ENCODE results near the gene CAMKK1. TPM values are rescaled to one million over a fixed set of nuclear protein-coding genes. Genes with fewer than 3 reads are reported as not detected.

Gene CAMKK1
- total and polyA plus RNA-seq, 2 donors from 2014 or later = 2.6 to 6.0 TPM

DNA sequence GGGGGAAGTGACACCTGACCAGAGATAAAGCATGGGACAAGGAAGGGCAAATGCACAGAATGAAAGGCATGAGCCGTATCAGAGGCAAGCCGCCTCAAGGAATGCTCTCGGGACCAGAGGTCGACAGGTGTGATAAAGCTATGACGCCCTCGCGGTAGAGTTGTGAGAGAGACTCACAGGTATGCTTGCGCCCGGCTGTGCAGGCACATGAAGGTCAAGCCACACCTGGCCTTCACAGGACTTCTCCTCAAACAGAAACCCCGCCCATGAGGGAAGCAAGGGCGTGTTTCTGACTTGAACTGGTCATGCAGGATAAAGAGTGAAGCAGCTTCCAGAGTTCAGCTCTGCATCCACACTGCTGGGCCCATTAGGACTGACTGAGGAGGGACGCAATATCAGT lies 54.6 kb downstream of the CAMKK1 start:
- Histone ChIP-seq H3K4me1 (ENCODE audit: control insufficient read depth in 2 of 3, insufficient read depth in 2 of 3, low read depth in 1 of 3, low read length in 3 of 3) (peaks cover 0 to 5% (median 0%) of the 10 kb centered on the region in 3 donors), H3K9ac (ENCODE audit: low read length in 3 of 3) (no peak overlapping the region), H3K36me3 (ENCODE audit: control insufficient read depth in 2 of 3, insufficient read depth in 3 of 3, low read length in 3 of 3) (peaks cover 6 to 37% (median 11%) of the 10 kb centered on the region in 3 donors), H3K27me3 (ENCODE audit: control insufficient read depth, insufficient read depth, low read length) (no peaks in the 10 kb centered on the region), H3K27ac (ENCODE audit: low read depth in 2 of 2, low read length in 2 of 2) (no peak overlapping the region), H3K9me3 (ENCODE audit: control insufficient read depth in 2 of 3, insufficient read depth in 1 of 3, low read length in 3 of 3) (no peaks in the 10 kb centered on the region), H3K4me3 (ENCODE audit: low read length in 3 of 3) (no peak overlapping the region)
- FAIRE-seq (no peak), DNase-seq (no peak)
- intact Hi-C loops (cut with DNase I) = no loop called here
- TF ChIP-seq, protein P1, sequence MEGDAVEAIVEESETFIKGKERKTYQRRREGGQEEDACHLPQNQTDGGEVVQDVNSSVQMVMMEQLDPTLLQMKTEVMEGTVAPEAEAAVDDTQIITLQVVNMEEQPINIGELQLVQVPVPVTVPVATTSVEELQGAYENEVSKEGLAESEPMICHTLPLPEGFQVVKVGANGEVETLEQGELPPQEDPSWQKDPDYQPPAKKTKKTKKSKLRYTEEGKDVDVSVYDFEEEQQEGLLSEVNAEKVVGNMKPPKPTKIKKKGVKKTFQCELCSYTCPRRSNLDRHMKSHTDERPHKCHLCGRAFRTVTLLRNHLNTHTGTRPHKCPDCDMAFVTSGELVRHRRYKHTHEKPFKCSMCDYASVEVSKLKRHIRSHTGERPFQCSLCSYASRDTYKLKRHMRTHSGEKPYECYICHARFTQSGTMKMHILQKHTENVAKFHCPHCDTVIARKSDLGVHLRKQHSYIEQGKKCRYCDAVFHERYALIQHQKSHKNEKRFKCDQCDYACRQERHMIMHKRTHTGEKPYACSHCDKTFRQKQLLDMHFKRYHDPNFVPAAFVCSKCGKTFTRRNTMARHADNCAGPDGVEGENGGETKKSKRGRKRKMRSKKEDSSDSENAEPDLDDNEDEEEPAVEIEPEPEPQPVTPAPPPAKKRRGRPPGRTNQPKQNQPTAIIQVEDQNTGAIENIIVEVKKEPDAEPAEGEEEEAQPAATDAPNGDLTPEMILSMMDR (IDR thresholded peaks at IDR 0.05; ENCODE audit: borderline replicate concordance, extremely low read depth, insufficient read depth) = no peak

DNA sequence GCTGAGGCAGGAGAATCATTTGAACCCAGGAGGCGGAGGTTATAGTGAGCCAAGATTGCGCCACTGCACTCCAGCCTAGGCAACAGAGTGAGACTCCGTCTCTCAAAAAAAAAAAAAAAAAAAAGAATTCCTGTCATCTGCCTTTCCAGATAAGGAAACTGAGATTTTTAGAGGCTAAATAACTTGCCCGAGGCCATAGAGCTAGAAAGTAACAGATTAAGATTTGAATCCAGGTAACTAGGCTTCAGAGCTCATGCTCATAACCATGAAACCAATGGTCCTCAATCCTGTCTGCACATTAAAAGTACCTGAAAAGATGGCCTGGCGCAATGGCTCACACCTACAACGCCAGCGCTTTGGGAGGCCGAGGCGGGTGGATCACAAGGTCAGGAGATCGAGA lies 56.3 kb downstream of the CAMKK1 start:
- TF ChIP-seq, protein P1 (IDR thresholded peaks at IDR 0.05; ENCODE audit: borderline replicate concordance, extremely low read depth, insufficient read depth) = no peak
- Histone ChIP-seq H3K36me3 (ENCODE audit: control insufficient read depth in 2 of 3, insufficient read depth in 3 of 3, low read length in 3 of 3) (peaks cover 4 to 32% (median 11%) of the 10 kb centered on the region in 3 donors), H3K4me3 (ENCODE audit: low read length in 3 of 3) (no peak overlapping the region), H3K9me3 (ENCODE audit: control insufficient read depth in 2 of 3, insufficient read depth in 1 of 3, low read length in 3 of 3) (no peaks in the 10 kb centered on the region), H3K27me3 (ENCODE audit: control insufficient read depth, insufficient read depth, low read length) (no peaks in the 10 kb centered on the region), H3K27ac (ENCODE audit: low read depth in 2 of 2, low read length in 2 of 2) (no peak overlapping the region), H3K9ac (ENCODE audit: low read length in 3 of 3) (no peak overlapping the region), H3K4me1 (ENCODE audit: control insufficient read depth in 2 of 3, insufficient read depth in 2 of 3, low read depth in 1 of 3, low read length in 3 of 3) (peaks cover 0 to 5% (median 0%) of the 10 kb centered on the region in 3 donors)
- intact Hi-C loops (cut with DNase I) = no loop called here
- no peak for DNase-seq
- no peak for FAIRE-seq

DNA sequence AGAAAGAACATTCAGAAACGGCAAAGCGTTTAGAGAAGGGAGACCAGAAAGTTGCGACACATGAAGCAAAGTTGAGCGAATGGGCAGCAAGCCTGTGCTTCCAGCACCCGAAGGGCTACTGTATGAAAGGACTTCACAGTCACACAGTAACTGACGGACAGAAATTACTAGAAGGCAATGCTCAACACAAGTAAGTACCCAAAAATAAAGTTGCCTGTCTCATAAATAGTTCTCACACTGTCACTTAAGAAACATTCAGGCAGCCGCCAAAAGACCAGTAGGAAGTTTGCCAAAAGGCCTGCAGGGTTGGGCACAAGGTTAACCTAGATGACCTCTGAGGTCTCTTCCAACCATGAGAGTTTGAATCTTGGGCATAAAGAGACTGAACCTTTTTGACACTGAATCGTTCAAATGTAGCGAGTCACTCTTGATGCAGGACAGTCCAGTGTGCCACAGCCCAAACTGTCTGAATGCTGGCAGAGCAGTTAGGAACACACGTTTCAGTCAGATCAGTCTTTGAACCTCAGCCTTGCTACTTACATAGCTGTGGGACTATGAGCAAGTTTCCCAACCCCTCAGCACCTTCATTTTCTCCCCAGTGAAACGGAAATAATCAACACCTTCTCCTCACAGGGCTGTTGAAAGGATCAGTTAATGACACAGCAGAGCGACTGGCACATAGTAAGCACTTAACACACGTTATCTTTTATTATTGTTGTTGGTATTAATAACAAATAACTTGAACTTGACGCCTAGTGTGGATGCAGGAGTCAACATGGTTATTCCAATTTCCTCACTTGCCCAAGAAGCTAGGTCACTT lies 57.2 kb downstream of the CAMKK1 start:
- Histone ChIP-seq H3K9ac (ENCODE audit: low read length in 3 of 3) (no peak overlapping the region), H3K4me3 (ENCODE audit: low read length in 3 of 3) (no peak overlapping the region), H3K9me3 (ENCODE audit: control insufficient read depth in 2 of 3, insufficient read depth in 1 of 3, low read length in 3 of 3) (no peaks in the 10 kb centered on the region), H3K27ac (ENCODE audit: low read depth in 2 of 2, low read length in 2 of 2) (no peak overlapping the region), H3K27me3 (ENCODE audit: control insufficient read depth, insufficient read depth, low read length) (no peaks in the 10 kb centered on the region), H3K36me3 (ENCODE audit: control insufficient read depth in 2 of 3, insufficient read depth in 3 of 3, low read length in 3 of 3) (peaks cover 4 to 30% (median 11%) of the 10 kb centered on the region in 3 donors), H3K4me1 (ENCODE audit: control insufficient read depth in 2 of 3, insufficient read depth in 2 of 3, low read depth in 1 of 3, low read length in 3 of 3) (peaks cover 0 to 5% (median 0%) of the 10 kb centered on the region in 3 donors)
- FAIRE-seq = no peak
- no peak for DNase-seq
- intact Hi-C loops (cut with DNase I) = no loop called here
- TF ChIP-seq, protein P1 (IDR thresholded peaks at IDR 0.05; ENCODE audit: borderline replicate concordance, extremely low read depth, insufficient read depth) = no peak
